Spleen (tissue), 7 donors: Measurements from ENCODE around the gene DOCK6.

Experiments
- POLR2A ChIP-seq, 3 donors: fragments of 450-650 bp; IDR thresholded peaks; one replicate each; pipeline ENCODE4 v1.5.1; 2017; ENCODE audit warnings: antibody characterized with exemption in 3 of 3, mild to moderate bottlenecking in 1 of 3
- TF ChIP-seq, protein P1 (sequence below), 11 experiments: fragments of 200-600 bp in 7 of 11; fragments of 450-650 bp in 4 of 11; sonication (generic) in 4 of 11; IDR thresholded peaks in 8 of 11; conservative IDR thresholded peaks in 3 of 11; 1 replicate in 7 of 11; 2 replicates in 4 of 11; pipeline versions ENCODE4 v1.4.0 to v1.8.0; 2016 to 2021; ENCODE audit warnings: antibody characterized with exemption in 11 of 11, inconsistent platforms in 4 of 11, mild to moderate bottlenecking in 1 of 11
- donor health status: DM: no; HTN: no; CAD: no; lungs with moderate emphysema.
- donor health status: DM: no; HTN: no; CAD: no.
- donor health status: DM: no; HTN: no; CAD: no.

- TF ChIP-seq POLR2A (IDR thresholded peaks at IDR 0.05): no peak
- TF ChIP-seq, protein P1, sequence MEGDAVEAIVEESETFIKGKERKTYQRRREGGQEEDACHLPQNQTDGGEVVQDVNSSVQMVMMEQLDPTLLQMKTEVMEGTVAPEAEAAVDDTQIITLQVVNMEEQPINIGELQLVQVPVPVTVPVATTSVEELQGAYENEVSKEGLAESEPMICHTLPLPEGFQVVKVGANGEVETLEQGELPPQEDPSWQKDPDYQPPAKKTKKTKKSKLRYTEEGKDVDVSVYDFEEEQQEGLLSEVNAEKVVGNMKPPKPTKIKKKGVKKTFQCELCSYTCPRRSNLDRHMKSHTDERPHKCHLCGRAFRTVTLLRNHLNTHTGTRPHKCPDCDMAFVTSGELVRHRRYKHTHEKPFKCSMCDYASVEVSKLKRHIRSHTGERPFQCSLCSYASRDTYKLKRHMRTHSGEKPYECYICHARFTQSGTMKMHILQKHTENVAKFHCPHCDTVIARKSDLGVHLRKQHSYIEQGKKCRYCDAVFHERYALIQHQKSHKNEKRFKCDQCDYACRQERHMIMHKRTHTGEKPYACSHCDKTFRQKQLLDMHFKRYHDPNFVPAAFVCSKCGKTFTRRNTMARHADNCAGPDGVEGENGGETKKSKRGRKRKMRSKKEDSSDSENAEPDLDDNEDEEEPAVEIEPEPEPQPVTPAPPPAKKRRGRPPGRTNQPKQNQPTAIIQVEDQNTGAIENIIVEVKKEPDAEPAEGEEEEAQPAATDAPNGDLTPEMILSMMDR (IDR thresholded peaks at IDR 0.05 in 8 of 11, conservative IDR thresholded peaks at IDR 0.05 in 3 of 11): no peak
Observed at GRCh38 chr19:11187441-11187840, 74.9 kb downstream of the DOCK6 start.
